A549 treated with AZD2906 at 1 μM for 4 hours (cell line): Measurements from ENCODE around the gene SMIM17. TPM values are rescaled to one million over a fixed set of nuclear protein-coding genes. Genes with fewer than 3 reads are reported as not detected.

Source experiments
- total RNA-seq: library from RNA; stranded (reverse); fragments of 200-300 nt; extraction: Qiagen RNA extraction; gene quantifications from 5 replicates; pipeline ENCODE4 v1.2.3, GENCODE V29; 2022

Gene SMIM17
- total RNA-seq: 0.08 to 0.11 TPM in 2 of 5 replicates, not detected in the others

GRCh38 chr19:56642711-56643459 lies at the start of gene SMIM17:
TSS of gene SMIM17 (plus strand) at chr19:56643159. CDS start at chr19:56645668, 2,509 bp downstream.

GRCh38 chr19:56594783-56595547 lies 48.0 kb upstream of the SMIM17 start, which contains the start of gene ZNF71:
TSS of gene ZNF71 (plus strand) at chr19:56595302. CDS start at chr19:56601559, 6,257 bp downstream.

GRCh38 chr19:56671613-56671994 lies 28.6 kb downstream of the SMIM17 start, which contains the start of gene ZNF835:
TSS of gene ZNF835 (minus strand) at chr19:56671757. CDS start at chr19:56665198, 6,559 bp downstream.

Other genes starting within 250 kb of the SMIM17 start
- gene ZNF582, start 249.6 kb upstream of the SMIM17 start, total RNA-seq: 0.91 to 1.1 TPM (median 1.0 TPM) in 5 replicates
- 1.7 to 2.4 TPM (median 2.2 TPM) in 5 replicates for gene ZNF583, start 238.8 kb upstream of the SMIM17 start, total RNA-seq
- not detected in 5 replicates for gene ZNF667, start 165.8 kb upstream of the SMIM17 start, total RNA-seq
- gene ZNF471, start 135.3 kb upstream of the SMIM17 start, total RNA-seq: 0.02 to 0.07 TPM (median 0.05 TPM) in 5 replicates
- gene ZFP28, start 104.2 kb upstream of the SMIM17 start, total RNA-seq: 2.7 to 4.4 TPM (median 3.8 TPM) in 5 replicates
- gene ZNF470, start 75.7 kb upstream of the SMIM17 start, total RNA-seq: 1.3 to 1.7 TPM (median 1.5 TPM) in 5 replicates
- gene ZNF71, start 47.9 kb upstream of the SMIM17 start, total RNA-seq: 10.0 to 12.4 TPM (median 11.7 TPM) in 5 replicates
- not detected in 5 replicates for gene ZNF835, start 28.6 kb downstream of the SMIM17 start, total RNA-seq
- gene PEG3, start 197.6 kb downstream of the SMIM17 start, total RNA-seq: not detected in 5 replicates
- not detected in 5 replicates for gene ZIM2, start 197.6 kb downstream of the SMIM17 start, total RNA-seq